Mammary epithelial cell (primary cell): ENCODE measurements around the gene SPECC1.

ENCODE experiments used
- EZH2 ChIP-seq: IDR thresholded peaks from 2 replicates; pipeline ENCODE4 v1.6.1; 2012; ENCODE audit warnings: low read length, inconsistent platforms, borderline replicate concordance
- TF ChIP-seq, protein P1 (sequence below), 2 donors: IDR thresholded peaks in 1 of 2; conservative IDR thresholded peaks in 1 of 2; 2 replicates each; pipeline ENCODE4 v1.5.1; 2011 to 2012; ENCODE audit warnings: inconsistent platforms in 2 of 2, low read length in 2 of 2, mild to moderate bottlenecking in 2 of 2, control low read depth in 1 of 2, low read depth in 1 of 2; ENCODE audit not compliant: insufficient read depth in 1 of 2; ENCODE audit errors: extremely low read depth in 1 of 2

DNA sequence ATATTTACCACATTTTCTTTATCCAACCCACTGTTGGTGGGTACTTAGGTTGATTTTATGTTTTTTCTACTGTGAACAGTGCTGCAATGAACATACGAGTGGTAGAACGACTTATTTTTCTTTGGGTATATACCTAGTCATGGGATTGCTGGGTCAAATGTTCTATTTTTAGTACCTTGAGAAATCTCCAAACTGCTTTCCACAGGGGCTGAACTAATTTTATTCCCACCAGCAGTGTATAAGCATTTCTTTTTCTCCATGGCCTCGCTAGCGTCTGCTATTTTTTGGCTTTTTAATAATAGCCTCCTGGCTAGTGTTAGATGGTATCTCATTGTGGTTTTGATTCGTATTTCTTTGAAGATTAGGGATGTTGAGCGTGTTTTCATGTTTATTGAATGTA lies 255.8 kb downstream of the SPECC1 start:
- TF ChIP-seq, protein P1, sequence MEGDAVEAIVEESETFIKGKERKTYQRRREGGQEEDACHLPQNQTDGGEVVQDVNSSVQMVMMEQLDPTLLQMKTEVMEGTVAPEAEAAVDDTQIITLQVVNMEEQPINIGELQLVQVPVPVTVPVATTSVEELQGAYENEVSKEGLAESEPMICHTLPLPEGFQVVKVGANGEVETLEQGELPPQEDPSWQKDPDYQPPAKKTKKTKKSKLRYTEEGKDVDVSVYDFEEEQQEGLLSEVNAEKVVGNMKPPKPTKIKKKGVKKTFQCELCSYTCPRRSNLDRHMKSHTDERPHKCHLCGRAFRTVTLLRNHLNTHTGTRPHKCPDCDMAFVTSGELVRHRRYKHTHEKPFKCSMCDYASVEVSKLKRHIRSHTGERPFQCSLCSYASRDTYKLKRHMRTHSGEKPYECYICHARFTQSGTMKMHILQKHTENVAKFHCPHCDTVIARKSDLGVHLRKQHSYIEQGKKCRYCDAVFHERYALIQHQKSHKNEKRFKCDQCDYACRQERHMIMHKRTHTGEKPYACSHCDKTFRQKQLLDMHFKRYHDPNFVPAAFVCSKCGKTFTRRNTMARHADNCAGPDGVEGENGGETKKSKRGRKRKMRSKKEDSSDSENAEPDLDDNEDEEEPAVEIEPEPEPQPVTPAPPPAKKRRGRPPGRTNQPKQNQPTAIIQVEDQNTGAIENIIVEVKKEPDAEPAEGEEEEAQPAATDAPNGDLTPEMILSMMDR (conservative IDR thresholded peaks at IDR 0.05 in 1 of 2, IDR thresholded peaks at IDR 0.05 in 1 of 2; ENCODE audit: extremely low read depth in 1 of 2, insufficient read depth in 1 of 2, low read depth in 1 of 2, low read length in 2 of 2): no peak
- no peak for TF ChIP-seq EZH2
